ENCODE data around the gene GRB2. TPM values are rescaled to one million over a fixed set of nuclear protein-coding genes. Genes with fewer than 3 reads are reported as not detected.

Gene GRB2
- total RNA-seq, 1 experiment from 2014 or later, result 92.6 TPM

- peak overlapping the region; percentile 87 for H3K27ac Mint-ChIP-seq
- ChIA-PET CTCF (interaction anchor here (0.6 to 2.4 kb wide), 6 partner anchors 19 to 87 kb away, joined by 3 to 9 read pairs (median 4); partner anchors contain the start of genes MIF4GD and SLC25A19), POLR2A (no interaction called here)
- H3K27me3 Mint-ChIP-seq (ENCODE audit: low read depth), result no peaks in the 10 kb centered on the region
- no peak overlapping the region for H3K4me3 Mint-ChIP-seq
- peaks cover 28% of the 10 kb centered on the region for H3K36me3 Mint-ChIP-seq
- TF ChIP-seq ATF1 (CRISPR knock-in tag; IDR thresholded peaks at IDR 0.05) (no peak), SP1 (CRISPR knock-in tag; conservative IDR thresholded peaks at IDR 0.05) (no peak), PRRX2 (CRISPR knock-in tag; IDR thresholded peaks at IDR 0.05) (no peak), EMX1 (CRISPR knock-in tag; IDR thresholded peaks at IDR 0.05) (no peak), ZNF423 (CRISPR knock-in tag; IDR thresholded peaks at IDR 0.05) (no peak), ZNF281 (CRISPR knock-in tag; IDR thresholded peaks at IDR 0.05) (no peak), IRF2 (CRISPR knock-in tag; IDR thresholded peaks at IDR 0.05; ENCODE audit: borderline replicate concordance, low read depth) (no peak), ELF4 (CRISPR knock-in tag; IDR thresholded peaks at IDR 0.05; ENCODE audit: low read depth) (no peak)
- TF ChIP-seq, protein P1, sequence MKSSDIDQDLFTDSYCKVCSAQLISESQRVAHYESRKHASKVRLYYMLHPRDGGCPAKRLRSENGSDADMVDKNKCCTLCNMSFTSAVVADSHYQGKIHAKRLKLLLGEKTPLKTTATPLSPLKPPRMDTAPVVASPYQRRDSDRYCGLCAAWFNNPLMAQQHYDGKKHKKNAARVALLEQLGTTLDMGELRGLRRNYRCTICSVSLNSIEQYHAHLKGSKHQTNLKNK (CRISPR knock-in tag; IDR thresholded peaks at IDR 0.05), result no peak
- TF ChIP-seq, protein P2, sequence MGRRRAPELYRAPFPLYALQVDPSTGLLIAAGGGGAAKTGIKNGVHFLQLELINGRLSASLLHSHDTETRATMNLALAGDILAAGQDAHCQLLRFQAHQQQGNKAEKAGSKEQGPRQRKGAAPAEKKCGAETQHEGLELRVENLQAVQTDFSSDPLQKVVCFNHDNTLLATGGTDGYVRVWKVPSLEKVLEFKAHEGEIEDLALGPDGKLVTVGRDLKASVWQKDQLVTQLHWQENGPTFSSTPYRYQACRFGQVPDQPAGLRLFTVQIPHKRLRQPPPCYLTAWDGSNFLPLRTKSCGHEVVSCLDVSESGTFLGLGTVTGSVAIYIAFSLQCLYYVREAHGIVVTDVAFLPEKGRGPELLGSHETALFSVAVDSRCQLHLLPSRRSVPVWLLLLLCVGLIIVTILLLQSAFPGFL (CRISPR knock-in tag; IDR thresholded peaks at IDR 0.05; ENCODE audit: borderline replicate concordance), result no peak
- peak; percentile 11; the same call in 1 of the 2 replicates for ATAC-seq
- no peaks in the 10 kb centered on the region for H3K9me3 Mint-ChIP-seq
- peaks cover 25% of the 10 kb centered on the region for H3K4me1 Mint-ChIP-seq
- DNase-seq (ENCODE audit: low spot score), result no peak
These were observed 80.1 kb downstream of the GRB2 start for GRCh38 chr17:75325348-75325747.

DNA sequence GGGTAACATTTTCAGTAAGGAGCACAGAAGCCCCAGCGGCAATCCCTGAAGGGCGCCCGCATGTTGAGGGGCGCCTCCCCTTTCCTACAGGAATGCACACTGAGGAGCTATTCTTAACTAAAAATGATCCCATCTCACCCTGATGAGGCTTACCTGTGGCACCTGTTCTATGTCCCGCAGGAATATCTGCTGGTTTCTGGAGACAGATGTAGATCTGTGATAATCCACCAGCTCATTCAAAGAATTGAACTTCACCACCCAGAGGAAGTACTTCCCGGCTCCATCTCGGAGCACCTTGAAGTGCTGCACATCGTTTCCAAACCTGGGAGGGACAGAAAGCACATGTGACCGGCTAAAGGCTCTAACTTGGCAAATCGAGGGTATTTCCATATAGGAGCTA, 84.0 kb downstream of the GRB2 start:
- DNase-seq (ENCODE audit: low spot score) (no peak), ATAC-seq (no peak)
- POLR2A ChIA-PET, result no interaction called here
- TF ChIP-seq ZNF671 (CRISPR knock-in tag; IDR thresholded peaks at IDR 0.05), result no peak
- no peak for TF ChIP-seq OVOL2 (CRISPR knock-in tag; IDR thresholded peaks at IDR 0.05; ENCODE audit: borderline replicate concordance)
- TF ChIP-seq AFF4 (CRISPR knock-in tag; IDR thresholded peaks at IDR 0.05; ENCODE audit: borderline replicate concordance), result no peak
- TF ChIP-seq NR2C2 (CRISPR knock-in tag; IDR thresholded peaks at IDR 0.05), result no peak
- no peak for TF ChIP-seq SMAD3 (CRISPR knock-in tag; IDR thresholded peaks at IDR 0.05; ENCODE audit: borderline replicate concordance)
- no peak for TF ChIP-seq FOXK1 (CRISPR knock-in tag; IDR thresholded peaks at IDR 0.05)
- TF ChIP-seq, protein P3, sequence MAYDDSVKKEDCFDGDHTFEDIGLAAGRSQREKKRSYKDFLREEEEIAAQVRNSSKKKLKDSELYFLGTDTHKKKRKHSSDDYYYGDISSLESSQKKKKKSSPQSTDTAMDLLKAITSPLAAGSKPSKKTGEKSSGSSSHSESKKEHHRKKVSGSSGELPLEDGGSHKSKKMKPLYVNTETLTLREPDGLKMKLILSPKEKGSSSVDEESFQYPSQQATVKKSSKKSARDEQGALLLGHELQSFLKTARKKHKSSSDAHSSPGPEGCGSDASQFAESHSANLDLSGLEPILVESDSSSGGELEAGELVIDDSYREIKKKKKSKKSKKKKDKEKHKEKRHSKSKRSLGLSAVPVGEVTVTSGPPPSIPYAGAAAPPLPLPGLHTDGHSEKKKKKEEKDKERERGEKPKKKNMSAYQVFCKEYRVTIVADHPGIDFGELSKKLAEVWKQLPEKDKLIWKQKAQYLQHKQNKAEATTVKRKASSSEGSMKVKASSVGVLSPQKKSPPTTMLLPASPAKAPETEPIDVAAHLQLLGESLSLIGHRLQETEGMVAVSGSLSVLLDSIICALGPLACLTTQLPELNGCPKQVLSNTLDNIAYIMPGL (CRISPR knock-in tag; IDR thresholded peaks at IDR 0.05), result no peak
- no peak overlapping the region for H3K4me3 Mint-ChIP-seq
- peak overlapping the region; percentile 41; the same call in 1 of the 2 replicates for H3K27ac Mint-ChIP-seq
- no peaks in the 10 kb centered on the region for H3K27me3 Mint-ChIP-seq (ENCODE audit: low read depth)
- no peaks in the 10 kb centered on the region for H3K9me3 Mint-ChIP-seq
- peaks cover 26% of the 10 kb centered on the region for H3K4me1 Mint-ChIP-seq
- H3K36me3 Mint-ChIP-seq, result peaks cover 34% of the 10 kb centered on the region
- CTCF ChIA-PET, result interaction anchor here (1.2 to 3.2 kb wide), 5 partner anchors 9 to 91 kb away, joined by 4 to 21 read pairs (median 13); partner anchors contain the start of gene SLC25A19
